HG02970 (cell line): ENCODE measurements around the gene COTL1.

Experiments
- ATAC-seq: cut with Tn5 transposase; IDR thresholded peaks from one replicate; pipeline ENCODE4 v1.9.1; 2021; ENCODE audit warnings: mild to moderate bottlenecking, moderate library complexity, moderate number of reproducible peaks; ENCODE audit not compliant: unreplicated experiment, low FRiP score

Gene COTL1

DNA sequence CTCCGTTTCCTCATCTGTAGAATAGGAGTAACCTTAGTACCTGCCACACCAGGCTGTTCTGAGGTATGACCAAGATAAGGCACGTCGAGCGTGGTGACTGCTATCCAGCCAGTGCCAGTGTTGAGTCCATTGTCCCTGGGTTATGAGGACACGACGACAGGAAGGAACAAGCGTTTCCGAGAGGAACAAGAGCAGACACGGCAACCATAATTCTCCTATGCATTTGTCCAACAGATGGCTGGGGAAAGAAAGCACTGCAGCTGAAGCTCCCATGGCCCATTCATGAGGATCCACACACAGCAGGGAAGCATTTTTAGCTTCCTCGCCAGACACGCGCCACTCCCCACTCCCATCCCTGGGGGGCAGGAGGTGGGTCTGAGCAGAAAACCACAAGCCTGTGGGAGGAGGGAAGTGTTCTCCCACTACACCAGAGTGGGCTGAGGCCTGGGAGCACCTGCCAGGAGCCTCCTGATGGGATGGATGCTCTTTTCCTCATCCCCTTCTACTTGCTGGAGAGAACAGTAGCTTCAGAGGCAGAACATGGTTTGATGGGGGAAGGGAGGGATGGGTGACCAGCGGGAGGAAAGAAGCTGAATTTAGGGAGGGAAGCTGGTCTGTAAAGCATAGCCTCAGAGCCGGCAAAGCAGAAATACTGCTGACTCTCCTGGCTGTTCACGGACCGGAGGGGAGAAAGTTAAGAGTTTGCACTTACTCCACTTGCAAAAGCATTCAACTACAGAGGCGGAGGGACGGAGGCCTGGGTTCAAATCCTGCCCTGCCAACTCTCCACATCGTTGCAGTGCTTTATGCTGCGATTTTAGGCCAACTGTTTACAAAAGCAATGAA, 2.7 kb downstream of the COTL1 start:
- no peak for ATAC-seq

DNA sequence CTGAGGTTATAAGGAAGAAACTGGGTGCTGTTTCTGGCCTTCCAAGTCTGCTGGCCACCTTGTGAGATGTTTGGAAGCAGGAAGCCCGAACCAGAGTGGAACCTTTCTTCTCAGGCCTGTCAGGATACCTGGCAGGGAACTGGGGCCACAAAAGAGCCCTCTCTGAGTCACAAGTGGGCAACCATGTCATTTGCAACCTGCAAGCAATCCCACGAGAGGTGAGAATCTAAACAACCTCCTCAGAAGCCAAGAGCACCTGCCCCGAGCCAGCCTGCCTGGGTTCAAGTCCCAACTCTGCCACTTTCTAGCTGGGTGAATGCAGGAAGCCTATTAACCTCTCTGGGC, 3.3 kb downstream of the COTL1 start:
- no peak for ATAC-seq

DNA sequence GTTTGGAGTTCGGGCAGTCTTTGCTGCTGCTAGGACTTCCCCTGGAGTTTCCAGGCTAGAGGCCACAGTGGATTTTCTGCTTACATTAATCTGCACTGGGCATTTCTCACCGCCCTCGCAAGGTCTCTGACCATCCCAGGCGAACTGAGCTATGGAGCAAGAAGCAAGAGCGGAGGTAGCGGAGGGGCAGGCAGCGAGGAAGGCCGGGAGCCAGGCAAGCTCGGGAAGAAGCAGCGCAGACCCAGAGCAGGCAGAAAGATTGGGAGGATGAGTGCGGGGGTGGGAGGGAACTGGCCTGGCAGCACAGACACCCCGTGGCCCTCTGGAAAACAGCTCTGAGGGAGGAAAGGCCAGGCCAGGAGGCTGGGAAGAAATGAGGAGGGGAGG, 3.8 kb downstream of the COTL1 start:
- no peak for ATAC-seq

DNA sequence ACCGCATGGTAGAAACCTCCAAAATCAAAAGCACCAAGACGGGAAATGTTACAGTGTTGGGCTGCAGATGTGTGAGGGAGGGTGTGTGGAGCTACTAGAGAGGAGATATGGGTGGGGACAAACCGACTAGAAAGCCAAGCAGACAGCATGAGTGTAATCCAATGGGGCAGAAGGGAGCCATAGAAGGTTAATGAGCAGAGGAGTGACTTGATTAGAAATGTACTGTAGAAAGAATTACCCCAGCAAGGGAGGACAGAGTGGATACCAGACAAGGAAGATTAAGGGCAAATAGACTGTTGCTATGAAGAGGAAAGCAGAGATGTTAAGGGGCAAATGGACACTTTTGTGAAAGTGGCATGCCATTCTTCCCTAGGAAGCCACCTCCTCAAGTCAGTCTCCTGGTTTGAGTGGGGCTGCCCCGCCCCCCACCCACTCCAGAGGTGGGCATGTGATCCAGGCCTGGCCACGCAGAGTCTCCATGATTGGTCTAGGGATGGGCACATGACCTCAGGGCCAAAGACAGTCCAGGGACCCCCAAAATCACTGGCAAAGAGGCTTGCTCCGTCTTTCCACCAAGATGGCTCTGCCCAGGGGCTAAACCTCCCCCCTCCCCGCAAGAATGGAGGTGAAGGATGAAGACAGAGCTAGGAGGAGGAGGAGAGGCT, 4.3 kb downstream of the COTL1 start:
- no peak for ATAC-seq

DNA sequence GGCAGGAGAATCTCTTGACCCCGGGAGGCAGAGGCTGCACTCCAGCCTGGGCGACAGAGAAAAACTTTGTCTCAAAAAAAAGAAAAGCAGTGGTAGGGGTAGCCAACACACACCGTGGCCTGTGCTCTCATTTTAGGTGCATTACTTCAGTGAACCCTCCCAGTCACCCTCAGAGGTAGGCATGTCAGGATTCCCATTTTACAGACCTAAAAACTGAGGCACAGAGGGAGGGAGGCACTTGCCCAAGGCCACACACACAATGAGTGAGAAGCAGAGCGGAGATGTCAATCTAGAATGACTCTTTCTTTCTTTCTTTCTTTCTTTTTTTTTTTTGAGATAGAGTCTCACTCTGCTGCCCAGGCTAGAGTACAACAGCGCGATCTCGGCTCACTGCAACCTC, 5.2 kb downstream of the COTL1 start:
- ATAC-seq, result no peak

DNA sequence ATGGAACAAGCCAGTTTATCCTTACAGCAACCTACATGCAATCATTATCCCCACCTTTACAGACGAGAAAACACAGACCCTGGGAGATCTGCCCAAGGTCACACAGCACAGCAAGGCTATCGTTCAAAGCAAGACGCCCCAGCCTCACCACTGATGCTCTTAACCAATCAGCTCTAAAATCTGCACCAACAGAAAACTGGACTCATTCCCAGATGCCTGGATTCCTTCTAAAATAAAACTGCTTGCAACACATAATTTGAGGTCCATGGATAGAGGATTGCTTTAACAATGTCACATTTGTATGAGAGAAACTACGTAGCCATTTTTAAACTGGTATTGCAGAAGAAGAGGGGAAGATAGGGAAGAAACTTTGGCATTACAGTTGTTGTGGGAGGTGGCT, 6.8 kb downstream of the COTL1 start:
- ATAC-seq, result no peak

DNA sequence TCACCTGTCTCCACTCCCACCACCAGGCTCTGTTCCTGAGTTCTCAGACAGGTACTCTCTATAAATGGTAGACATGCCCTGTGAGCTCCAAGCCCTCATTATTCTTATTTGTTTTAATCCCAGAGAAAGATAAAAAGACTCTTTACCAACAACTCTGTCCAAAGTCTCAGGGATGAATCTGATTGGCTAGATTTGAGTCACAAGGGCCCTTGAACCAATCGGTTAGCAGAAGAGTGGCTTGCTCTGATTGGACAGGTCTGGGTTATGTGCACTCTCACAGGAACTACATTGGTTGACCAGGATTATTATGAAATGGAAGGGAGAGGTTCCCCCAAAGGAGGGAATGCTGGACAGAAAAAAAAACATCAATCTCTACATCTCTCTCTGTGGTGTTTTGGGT, 7.5 kb downstream of the COTL1 start:
- no peak for ATAC-seq

DNA sequence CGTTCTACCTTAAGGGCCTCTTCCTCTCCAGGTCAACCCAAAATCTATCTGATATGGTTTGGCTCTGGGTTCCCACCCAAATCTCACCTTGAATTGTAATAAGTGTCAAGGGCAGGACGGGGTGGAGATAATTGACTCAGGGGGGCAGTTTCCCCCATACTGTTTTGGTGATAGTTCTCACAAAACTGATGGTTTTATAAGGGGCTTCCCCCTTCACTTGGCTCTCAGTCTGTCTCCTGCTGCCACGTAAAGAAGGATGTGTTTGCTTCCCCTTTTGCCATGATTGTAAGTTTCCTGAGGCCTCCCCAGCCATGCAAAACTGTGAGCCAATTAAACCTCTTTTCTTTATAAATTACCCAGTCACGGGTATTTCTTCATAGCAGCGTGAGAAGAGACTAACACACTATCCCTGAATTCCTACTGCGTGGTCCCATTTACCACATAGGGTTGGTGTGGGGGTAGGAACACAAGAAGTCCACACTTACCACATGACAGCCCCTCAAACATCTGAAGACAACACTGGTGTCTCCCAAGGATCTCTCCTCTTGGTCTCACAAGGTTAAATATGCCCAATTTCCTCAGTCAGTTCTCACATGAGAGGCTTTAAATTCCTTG, 8.2 kb downstream of the COTL1 start:
- no peak for ATAC-seq

DNA sequence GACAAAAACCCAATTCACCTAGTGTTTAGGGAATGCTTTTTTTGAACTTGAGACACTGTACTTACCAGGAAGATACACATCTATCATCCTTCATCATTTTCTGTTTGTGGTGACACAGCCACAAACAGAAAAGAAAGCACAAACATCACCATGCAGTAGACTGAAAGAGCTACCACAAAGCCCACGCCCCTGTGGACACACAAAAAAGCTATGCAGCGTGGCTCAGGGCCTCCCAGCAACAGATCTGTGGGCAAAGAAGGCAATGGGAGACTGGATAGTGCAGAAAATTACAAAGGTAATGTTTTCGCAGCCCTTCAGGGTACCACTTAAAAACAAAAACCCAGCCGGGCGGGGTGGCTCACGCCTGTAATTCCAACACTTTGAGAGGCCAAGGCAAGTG, 9.6 kb downstream of the COTL1 start:
- no peak for ATAC-seq

DNA sequence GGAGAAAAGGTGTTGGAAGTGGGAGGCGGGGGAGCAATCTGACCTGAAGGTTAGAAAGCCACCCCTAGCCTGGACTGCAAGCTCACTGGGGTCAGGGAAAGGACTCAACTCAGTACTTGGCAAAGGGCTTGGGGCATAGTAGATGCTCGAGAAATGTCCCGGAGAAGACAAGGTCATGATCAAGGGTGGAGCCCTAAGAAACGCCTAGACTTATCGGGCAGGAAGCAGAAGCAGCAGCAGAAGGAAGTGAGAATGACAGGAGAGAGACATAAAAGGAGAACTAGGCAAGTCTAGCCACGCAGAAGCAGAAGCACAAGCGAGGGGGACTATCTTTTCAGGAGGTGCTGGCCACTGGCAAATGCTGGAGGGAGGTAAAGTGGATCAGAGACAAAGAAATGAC, 10.2 kb downstream of the COTL1 start:
- ATAC-seq, result no peak

DNA sequence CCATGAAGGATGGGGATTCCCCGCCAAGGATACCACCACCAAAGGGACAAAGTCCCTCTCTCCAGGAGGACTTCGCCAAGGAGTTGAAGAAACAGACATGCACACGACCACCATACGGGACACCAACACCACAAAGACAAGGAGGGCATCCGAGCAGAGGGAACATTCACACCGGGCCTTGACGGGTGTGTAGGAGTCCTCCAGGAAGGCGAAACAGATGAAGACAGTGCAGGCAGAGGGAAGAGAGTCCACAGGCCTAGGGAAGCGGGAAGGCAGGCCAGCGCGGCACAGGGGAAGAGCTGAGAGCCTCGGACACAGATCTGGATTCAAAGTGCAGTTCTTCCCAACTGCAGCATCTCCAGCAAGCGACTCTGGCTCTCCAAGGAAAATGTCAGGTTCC, 10.8 kb downstream of the COTL1 start:
- ATAC-seq, result no peak

DNA sequence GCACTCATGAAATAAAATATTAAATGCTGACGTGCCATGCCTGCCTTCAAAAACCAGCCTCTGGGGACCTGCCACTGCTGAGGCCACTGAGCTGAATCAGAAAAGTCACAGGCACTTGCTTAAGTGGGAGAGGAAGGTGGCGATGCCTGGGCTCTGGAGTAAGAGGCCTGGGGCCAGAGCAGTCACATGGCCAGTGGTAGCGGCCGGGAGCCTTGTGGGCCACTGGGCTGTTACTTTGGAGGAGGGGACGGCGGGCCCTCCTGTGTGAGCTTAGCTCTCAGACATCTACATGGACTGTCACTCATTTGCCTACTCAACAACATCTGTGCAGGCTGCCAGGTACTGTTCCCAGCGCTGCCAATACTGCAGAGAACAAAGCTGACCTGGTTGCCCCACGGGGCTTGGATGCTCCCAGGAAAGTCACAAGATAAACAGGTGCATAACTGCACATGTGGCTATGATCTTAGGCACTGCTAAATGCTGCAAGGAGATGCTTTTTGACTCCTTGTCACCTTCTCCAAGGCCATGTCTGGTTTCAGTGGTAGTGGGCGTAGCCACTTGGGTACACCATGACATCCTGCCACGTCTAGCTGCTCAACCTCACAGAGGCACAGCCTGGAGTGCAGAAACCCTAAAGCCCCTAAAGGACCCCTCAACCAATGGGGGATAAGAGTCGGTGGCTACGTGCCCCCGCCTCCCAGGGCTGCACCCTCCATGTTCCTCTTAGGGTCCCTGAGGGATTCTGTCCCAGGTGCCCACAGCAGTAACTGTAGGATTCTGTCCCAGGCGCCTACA, 11.6 kb downstream of the COTL1 start:
- no peak for ATAC-seq

DNA sequence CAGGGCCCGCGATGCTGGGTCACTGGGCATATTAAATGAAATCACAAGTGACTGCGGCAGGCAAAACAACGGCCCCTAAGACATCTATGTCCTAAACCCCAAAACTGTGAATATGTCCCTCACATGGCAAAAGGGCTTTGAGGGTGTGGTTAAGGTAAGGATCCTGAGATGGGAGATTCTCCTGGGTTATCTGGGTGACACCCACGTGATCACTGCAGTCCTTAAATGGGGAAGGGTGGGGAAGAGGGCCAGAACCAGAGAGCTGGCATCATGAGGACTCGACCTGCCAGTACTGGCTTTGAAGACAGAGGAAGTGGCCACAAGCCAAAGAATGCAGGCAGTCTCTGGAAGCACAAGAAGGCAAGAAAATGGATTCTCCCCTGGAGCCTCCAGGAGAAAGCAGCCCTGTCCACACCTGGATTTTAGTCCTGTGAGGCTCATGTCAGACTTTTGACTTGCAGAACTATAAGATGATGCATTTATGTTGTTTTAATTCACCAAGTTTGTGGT, 12.5 kb downstream of the COTL1 start:
- ATAC-seq, result no peak

DNA sequence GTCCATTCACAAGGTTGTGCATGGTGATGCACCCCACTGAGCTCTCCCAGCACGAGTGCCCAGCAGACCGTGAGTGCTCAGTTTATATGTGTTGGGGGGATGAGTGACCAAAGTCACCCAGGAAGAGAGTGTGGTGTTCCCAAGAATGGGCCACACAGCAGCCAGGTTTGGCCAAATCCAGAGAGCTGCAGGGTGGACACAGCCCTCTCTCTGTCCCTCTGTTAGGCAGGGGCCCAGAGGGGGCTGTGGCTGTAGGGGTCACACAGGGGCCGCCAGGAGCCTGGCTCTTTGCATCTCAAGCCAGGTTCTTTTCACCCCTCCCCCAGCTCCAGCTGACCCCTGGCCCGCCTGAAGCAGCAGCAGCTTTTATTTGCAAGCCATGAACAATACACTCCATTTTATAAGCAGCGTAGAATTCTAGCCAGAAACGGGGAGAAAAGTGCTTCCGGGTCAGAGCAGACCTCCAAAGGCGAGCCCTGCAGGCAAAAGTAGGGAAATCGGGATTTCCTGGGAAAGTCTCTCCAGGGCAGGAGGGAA, 13.3 kb downstream of the COTL1 start:
- no peak for ATAC-seq

DNA sequence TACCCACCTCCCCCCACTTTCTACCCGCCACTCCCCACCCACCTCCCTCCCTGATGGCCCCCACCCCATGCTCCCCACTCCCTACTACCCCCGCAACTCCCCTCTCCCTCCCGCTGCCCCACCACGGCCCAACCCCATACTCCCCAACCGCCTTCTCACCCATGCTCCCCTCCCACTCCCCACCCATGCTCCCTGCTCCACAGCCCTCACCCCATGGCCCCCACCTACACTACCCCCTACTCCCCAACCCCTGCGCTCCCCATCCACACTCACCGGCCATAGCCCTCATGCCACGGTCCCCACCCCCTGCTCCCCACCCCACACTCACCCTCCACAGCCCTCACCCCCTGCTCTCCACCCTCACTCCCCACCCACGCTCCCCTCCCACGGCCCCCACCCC, 13.9 kb downstream of the COTL1 start:
- no peak for ATAC-seq

DNA sequence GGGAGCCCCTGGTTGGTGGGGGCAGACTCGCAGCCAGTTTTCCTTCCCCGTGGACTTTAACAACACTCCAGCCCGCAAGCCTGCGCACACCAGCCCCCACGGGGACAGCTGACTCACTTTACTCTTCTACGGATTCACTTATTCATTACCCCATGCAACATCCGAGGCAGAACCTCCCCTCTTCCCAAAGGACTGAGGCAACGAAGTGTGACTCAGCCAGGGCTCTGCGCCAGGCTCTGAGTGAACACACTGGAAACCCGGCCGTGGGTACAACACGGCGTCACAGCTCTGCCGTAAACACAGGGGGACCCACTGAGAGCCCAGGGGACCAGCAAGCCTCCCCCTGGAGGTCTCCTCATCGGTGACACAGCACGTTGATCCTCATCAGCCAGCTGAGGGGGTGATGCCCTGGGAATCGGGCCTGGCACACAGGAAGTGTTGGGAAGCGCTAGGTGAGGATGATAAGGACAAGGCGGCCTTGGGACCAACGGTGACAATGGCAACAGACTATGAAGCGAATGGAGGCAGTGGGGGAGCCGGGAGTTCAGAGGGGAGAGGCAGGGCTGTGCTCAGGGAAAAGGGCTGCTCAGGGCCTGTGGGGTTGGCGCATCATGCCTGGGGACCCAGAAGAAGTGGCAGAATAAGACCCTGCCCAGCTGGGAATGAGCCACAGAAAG, 14.6 kb downstream of the COTL1 start:
- ATAC-seq, result no peak

DNA sequence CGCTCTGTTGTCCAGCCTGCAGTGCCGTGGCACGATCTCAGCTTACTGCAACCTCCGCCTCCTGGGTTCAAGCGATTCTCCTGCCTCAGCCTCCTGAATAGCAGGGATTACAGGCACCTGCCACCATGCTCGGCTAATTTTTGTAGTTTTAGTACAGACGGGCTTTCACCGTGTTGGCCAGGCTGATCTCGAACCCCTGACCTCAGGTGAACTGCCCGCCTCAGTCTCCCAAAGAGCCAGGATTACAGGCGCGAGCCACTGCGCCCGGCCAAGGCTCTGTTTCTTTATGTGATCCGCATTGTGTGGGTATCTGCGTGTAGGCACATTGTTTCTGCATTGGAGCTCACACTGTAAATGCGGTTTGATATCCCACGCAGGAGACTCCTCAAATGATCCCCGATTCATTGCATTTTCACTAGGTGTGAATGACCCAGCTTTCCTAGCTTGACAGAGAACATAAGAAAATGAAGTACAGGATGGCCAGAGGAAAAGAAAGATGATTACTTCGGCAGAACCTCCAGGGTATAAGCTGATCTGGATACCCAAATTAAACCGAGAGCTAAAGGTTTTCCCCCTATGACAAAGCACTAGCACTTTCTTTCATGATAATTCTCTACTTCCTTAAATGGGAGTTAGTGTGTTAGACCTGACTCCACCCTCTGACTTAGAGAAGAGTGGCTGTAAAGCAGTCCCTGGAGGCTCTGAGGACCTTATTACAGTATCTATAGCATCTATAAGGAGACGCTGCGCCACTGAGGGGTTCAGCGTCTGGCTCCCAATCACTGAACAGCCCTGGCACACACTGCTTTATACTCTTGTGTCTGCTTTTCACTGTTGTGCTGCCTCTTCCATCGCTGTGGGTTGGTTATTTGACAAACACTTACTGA, 17.3 kb downstream of the COTL1 start:
- ATAC-seq, result peak; percentile 53

DNA sequence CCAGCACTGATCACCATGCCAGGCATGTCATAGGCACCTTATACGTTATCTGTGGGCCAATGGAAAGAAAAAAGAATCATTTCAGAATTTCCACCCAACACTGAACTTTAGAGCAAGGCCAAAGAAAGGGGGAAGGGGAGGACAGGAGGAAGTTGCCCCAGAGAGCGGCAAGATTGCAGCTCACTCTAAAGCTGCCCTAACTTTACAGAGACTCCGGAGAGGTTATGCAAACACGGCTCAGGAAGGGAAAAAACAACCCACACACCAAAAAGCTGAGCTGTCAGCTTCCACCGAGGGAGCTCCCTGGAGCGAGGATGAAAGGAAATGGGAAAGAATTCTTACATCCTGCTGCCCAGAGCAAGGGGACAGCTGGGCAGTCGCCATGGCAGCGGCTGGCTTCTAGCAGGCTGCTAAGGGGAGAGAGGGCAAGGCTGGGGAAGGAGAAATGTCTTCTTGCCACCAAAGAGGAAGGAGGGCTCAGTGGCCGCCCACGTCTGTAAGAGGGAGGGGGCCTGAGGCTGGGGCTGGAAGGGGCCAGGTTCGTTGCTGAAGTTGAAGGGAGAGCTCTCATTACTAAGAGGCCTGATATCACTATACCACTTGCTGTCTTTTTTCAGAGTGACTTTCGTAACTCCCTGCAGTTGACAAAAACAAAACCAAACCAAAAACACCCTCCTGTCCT, 18.2 kb downstream of the COTL1 start:
- ATAC-seq, result no peak

DNA sequence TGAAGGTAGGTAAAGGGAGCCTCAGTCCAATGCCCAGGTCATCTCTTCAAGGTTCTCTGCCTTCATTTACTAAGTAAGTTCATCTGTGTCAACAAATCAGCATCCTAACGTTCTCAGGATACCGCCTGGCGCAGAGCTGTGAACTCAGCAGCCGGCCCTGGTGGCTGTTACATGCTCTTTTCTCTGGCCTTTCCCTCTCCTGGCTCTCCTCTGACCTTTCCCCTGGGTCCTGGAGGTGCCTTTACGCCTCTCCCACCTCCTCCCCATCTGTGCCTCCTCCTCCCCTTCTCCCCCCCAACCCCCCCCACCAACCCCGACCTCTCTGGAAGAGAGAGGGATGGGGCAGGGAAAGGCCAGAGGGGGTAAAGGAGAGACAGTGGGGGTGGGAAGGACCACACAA, 19.5 kb downstream of the COTL1 start:
- no peak for ATAC-seq
